ENCODE measurements around the gene TDRD5.

- TF ChIP-seq CTCF (conservative IDR thresholded peaks at IDR 0.05; ENCODE audit: low read depth in 2 of 2) (no peak), EZH2phosphoT487 (IDR thresholded peaks at IDR 0.05; ENCODE audit: unreplicated experiment) (no peak), EZH2 (IDR thresholded peaks at IDR 0.05; ENCODE audit: low read depth, unreplicated experiment) (no peak), POLR2AphosphoS5 (IDR thresholded peaks at IDR 0.05; ENCODE audit: low read depth) (no peak), ZNF462 (CRISPR knock-in tag; IDR thresholded peaks at IDR 0.05) (no peak)
These were observed 40.6 kb upstream of the TDRD5 start for GRCh38 chr1:179550746-179551682.
